T follicular helper cell (primary cell): Measurements from ENCODE around the gene EDN2.

Source experiments
- DNase-seq: peaks from one replicate; pipeline ENCODE4 v3.0.0-alpha.2; 2020; ENCODE audit warnings: low read depth

Gene EDN2

GRCh38 chr1:41498391-41498790, 13.9 kb upstream of the EDN2 start:
- DNase-seq, result no peak

GRCh38 chr1:41497461-41498030, 13.1 kb upstream of the EDN2 start:
- DNase-seq, result no peak

- no peak for DNase-seq
These were observed 12.6 kb upstream of the EDN2 start for GRCh38 chr1:41497056-41497440.

- no peak for DNase-seq
These were observed 11.9 kb upstream of the EDN2 start for GRCh38 chr1:41496080-41497055.

- no peak for DNase-seq
These were observed 10.9 kb upstream of the EDN2 start for GRCh38 chr1:41495210-41495948.

GRCh38 chr1:41494351-41495209, 10.1 kb upstream of the EDN2 start:
- no peak for DNase-seq

GRCh38 chr1:41493626-41494350, 9.3 kb upstream of the EDN2 start:
- DNase-seq, result no peak

- no peak for DNase-seq
These were observed 8.6 kb upstream of the EDN2 start for GRCh38 chr1:41493117-41493536.

- no peak for DNase-seq
These were observed 7.9 kb upstream of the EDN2 start for GRCh38 chr1:41492341-41492848.

- no peak for DNase-seq
These were observed 6.4 kb upstream of the EDN2 start for GRCh38 chr1:41490911-41491310.

- no peak for DNase-seq
These were observed 5.1 kb upstream of the EDN2 start for GRCh38 chr1:41489561-41489960.

- no peak for DNase-seq
These were observed 3.8 kb upstream of the EDN2 start for GRCh38 chr1:41488040-41488951.

GRCh38 chr1:41487126-41488039, 2.9 kb upstream of the EDN2 start:
- no peak for DNase-seq

- DNase-seq, result no peak
These were observed 2.1 kb upstream of the EDN2 start for GRCh38 chr1:41486371-41487125.

- DNase-seq, result no peak
These were observed 1.5 kb upstream of the EDN2 start for GRCh38 chr1:41486053-41486370.

- no peak for DNase-seq
These were observed 1.1 kb upstream of the EDN2 start for GRCh38 chr1:41485605-41486004.

- DNase-seq, result no peak
These were observed 502 bp downstream of the EDN2 start for GRCh38 chr1:41483960-41484401.
